ENCODE data around the gene RRP1B.

- TF ChIP-seq, protein P1, sequence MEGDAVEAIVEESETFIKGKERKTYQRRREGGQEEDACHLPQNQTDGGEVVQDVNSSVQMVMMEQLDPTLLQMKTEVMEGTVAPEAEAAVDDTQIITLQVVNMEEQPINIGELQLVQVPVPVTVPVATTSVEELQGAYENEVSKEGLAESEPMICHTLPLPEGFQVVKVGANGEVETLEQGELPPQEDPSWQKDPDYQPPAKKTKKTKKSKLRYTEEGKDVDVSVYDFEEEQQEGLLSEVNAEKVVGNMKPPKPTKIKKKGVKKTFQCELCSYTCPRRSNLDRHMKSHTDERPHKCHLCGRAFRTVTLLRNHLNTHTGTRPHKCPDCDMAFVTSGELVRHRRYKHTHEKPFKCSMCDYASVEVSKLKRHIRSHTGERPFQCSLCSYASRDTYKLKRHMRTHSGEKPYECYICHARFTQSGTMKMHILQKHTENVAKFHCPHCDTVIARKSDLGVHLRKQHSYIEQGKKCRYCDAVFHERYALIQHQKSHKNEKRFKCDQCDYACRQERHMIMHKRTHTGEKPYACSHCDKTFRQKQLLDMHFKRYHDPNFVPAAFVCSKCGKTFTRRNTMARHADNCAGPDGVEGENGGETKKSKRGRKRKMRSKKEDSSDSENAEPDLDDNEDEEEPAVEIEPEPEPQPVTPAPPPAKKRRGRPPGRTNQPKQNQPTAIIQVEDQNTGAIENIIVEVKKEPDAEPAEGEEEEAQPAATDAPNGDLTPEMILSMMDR (conservative IDR thresholded peaks at IDR 0.05), result no peak
- no peak for TF ChIP-seq EZH2 (IDR thresholded peaks at IDR 0.05; ENCODE audit: low read depth)
These were observed 35.2 kb downstream of the RRP1B start for GRCh38 chr21:43694437-43695079.
